Measurements from ENCODE around the gene NFYB. TPM values are rescaled to one million over a fixed set of nuclear protein-coding genes. Genes with fewer than 3 reads are reported as not detected.

Gene NFYB
- total RNA-seq, 1 experiment from 2014 or later: 36.7 TPM

DNA sequence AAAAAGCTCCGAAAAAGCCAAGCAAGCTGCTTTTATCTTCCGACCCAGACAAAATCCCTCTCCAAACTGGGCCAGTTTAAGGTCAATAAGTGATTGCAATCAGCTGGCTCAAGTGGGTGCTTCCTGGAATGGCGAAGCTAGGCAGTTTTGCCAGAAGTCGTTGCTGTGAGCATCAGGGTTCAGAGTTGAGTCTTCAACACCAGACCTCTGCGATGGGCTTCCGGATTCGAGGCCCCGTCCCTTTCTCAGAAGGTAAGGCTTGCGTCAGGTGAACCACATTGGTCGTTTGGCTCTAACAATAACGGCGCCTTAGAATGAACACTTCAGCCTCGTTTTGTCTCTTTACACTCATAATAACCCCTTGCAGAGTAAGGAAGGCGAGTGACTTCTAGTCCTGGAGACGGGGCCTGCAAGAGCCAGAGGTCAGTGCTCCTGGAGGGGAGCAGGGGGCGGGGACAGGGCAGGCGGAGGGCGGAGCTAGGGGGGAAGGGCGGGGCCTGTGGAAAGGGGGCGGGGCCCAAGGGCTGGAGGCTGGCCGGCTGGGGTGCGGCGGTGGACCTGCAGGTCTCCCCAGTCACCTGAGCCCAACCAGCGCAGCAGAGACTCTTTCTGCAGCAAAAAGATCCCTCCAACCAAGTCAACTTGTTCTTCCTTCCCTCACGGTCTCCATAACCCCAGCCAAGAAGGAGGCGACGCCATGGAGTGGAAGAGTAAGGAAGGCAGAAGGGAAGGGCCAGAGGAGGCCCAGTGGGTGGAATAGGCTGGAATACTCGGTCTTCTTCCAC lies 34.0 kb upstream of the NFYB start:
- TF ChIP-seq, protein P1, sequence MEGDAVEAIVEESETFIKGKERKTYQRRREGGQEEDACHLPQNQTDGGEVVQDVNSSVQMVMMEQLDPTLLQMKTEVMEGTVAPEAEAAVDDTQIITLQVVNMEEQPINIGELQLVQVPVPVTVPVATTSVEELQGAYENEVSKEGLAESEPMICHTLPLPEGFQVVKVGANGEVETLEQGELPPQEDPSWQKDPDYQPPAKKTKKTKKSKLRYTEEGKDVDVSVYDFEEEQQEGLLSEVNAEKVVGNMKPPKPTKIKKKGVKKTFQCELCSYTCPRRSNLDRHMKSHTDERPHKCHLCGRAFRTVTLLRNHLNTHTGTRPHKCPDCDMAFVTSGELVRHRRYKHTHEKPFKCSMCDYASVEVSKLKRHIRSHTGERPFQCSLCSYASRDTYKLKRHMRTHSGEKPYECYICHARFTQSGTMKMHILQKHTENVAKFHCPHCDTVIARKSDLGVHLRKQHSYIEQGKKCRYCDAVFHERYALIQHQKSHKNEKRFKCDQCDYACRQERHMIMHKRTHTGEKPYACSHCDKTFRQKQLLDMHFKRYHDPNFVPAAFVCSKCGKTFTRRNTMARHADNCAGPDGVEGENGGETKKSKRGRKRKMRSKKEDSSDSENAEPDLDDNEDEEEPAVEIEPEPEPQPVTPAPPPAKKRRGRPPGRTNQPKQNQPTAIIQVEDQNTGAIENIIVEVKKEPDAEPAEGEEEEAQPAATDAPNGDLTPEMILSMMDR (conservative IDR thresholded peaks at IDR 0.05): no peak
- no peak for TF ChIP-seq EZH2 (IDR thresholded peaks at IDR 0.05; ENCODE audit: low read depth)
- Histone ChIP-seq H3K36me3 (ENCODE audit: low read depth) (no peaks in the 10 kb centered on the region), H3K79me2 (ENCODE audit: low read depth) (no peaks in the 10 kb centered on the region), H3K27ac (no peak overlapping the region), H4K20me1 (ENCODE audit: insufficient read depth) (no peaks in the 10 kb centered on the region), H3K9me2 (ENCODE audit: insufficient read depth) (no peaks in the 10 kb centered on the region), H3K9me3 (ENCODE audit: insufficient read depth, low read depth) (no peaks in the 10 kb centered on the region), H3K4me1 (replicated peaks; ENCODE audit: insufficient read depth) (peaks cover 5% of the 10 kb centered on the region), H3F3A (ENCODE audit: insufficient read depth, low read depth) (peaks cover 5% of the 10 kb centered on the region), H3K27me3 (ENCODE audit: insufficient read depth, low read depth) (no peaks in the 10 kb centered on the region), H2AFZ (no peak overlapping the region), H3K4me3 (no peak overlapping the region), H3K4me2 (no peak overlapping the region)
- CTCF ChIA-PET: no interaction called here
- BruUV-seq (replicated peaks): no TSS peak
- POLR2A ChIA-PET (ENCODE audit: unreplicated experiment): no interaction called here
- intact Hi-C loops (cut with micrococcal nuclease; ENCODE audit: unreplicated experiment): no loop called here
- no peak for DNase-seq

DNA sequence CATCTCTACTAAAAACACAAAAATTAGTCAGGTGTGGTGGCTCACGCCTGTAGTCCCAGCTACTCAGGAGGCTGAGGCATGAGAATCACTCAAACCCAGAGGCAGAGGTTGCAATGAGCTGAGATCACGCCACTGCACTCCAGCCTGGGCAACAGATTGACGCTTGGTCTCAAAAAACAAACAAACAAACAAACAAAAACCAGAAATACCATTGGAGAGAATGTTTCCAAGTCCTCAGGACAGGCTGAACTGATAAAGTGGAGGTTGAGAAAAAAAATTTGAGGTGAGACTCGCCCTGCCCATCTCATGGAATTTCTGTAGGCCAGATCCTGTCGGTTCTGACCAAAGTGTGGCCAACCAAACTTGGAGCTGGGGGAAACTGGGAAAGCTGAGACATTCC lies 30.6 kb upstream of the NFYB start:
- Histone ChIP-seq H2AFZ (no peak overlapping the region), H3K4me2 (no peak overlapping the region), H3K27me3 (ENCODE audit: insufficient read depth, low read depth) (no peaks in the 10 kb centered on the region), H3K9me3 (ENCODE audit: insufficient read depth, low read depth) (no peaks in the 10 kb centered on the region), H3K27ac (no peak overlapping the region), H3F3A (ENCODE audit: insufficient read depth, low read depth) (no peaks in the 10 kb centered on the region), H4K20me1 (ENCODE audit: insufficient read depth) (no peaks in the 10 kb centered on the region), H3K79me2 (ENCODE audit: low read depth) (no peaks in the 10 kb centered on the region), H3K36me3 (ENCODE audit: low read depth) (no peaks in the 10 kb centered on the region), H3K9me2 (ENCODE audit: insufficient read depth) (no peaks in the 10 kb centered on the region), H3K4me1 (replicated peaks; ENCODE audit: insufficient read depth) (no peaks in the 10 kb centered on the region), H3K4me3 (no peak overlapping the region)
- no peak for DNase-seq
- TF ChIP-seq, protein P1 (conservative IDR thresholded peaks at IDR 0.05): no peak
- no peak for TF ChIP-seq EZH2 (IDR thresholded peaks at IDR 0.05; ENCODE audit: low read depth)
- ChIA-PET POLR2A (ENCODE audit: unreplicated experiment) (no interaction called here), CTCF (no interaction called here)
- intact Hi-C loops (cut with micrococcal nuclease; ENCODE audit: unreplicated experiment): no loop called here
- no TSS peak for BruUV-seq (replicated peaks)

DNA sequence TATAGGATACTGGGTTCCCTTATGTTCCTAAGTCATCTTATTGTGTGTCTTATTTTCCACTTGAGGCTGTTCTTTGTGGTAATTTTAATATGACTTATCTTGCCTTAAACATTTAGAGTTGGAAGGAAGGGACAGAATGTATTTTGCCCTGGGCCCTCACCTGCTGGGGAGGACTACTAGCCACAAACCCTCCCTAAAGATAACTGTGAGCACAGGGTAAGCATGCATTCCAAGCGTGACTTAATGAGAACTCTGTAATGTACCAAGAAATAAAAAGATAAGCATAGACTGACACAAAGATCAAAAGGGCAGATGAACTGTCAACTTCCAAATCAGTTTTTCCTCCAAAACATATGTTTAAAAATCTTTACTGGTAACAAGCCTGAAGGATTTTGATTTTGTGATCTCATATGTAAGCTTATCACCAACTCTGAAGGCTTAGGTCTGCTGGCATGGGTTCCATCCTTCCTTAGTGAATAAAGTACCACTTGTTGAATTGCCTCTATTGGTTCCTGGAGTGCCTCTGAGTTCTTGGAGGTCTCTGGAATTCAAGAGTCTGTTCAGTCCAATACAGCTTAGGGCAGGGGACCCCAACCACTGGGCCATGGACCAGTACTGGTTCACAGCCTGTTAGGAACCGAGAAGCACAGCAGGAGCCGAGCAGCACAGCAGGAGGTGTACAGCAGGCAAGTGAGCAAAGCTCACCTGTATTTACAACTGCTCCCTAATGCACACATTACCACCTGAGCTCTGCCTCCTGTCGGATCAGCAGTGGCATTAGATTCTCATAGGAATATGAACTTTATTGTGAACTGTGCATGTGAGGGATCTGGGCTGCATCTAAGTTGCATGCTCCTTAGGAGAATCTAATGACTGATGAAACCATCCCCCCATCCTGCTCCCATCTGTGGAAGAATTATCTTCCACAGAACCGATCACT lies 29.8 kb upstream of the NFYB start:
- Histone ChIP-seq H3K27me3 (ENCODE audit: insufficient read depth, low read depth) (no peaks in the 10 kb centered on the region), H3K27ac (no peak overlapping the region), H3K4me3 (no peak overlapping the region), H4K20me1 (ENCODE audit: insufficient read depth) (no peaks in the 10 kb centered on the region), H3K79me2 (ENCODE audit: low read depth) (no peaks in the 10 kb centered on the region), H3F3A (ENCODE audit: insufficient read depth, low read depth) (no peaks in the 10 kb centered on the region), H3K9me2 (ENCODE audit: insufficient read depth) (no peaks in the 10 kb centered on the region), H3K4me1 (replicated peaks; ENCODE audit: insufficient read depth) (no peaks in the 10 kb centered on the region), H3K9me3 (ENCODE audit: insufficient read depth, low read depth) (no peaks in the 10 kb centered on the region), H2AFZ (no peak overlapping the region), H3K36me3 (ENCODE audit: low read depth) (no peaks in the 10 kb centered on the region), H3K4me2 (no peak overlapping the region)
- TF ChIP-seq, protein P1 (conservative IDR thresholded peaks at IDR 0.05): no peak
- no peak for TF ChIP-seq EZH2 (IDR thresholded peaks at IDR 0.05; ENCODE audit: low read depth)
- ChIA-PET CTCF (no interaction called here), POLR2A (ENCODE audit: unreplicated experiment) (no interaction called here)
- DNase-seq: no peak
- intact Hi-C loops (cut with micrococcal nuclease; ENCODE audit: unreplicated experiment): no loop called here
- BruUV-seq (replicated peaks): no TSS peak

Measured in PC-9 (cell line).